Hepatocyte (in vitro differentiated cells): ENCODE measurements around the gene CHODL.

Experiments used
- EZH2 ChIP-seq: fragments of 200-600 bp; sonication (generic); IDR thresholded peaks from 2 replicates; pipeline ENCODE4 v1.6.1; 2016; ENCODE audit warnings: antibody characterized with exemption, mild to moderate bottlenecking, borderline replicate concordance
- EZH2phosphoT487 ChIP-seq: fragments of 200-600 bp; sonication (generic); IDR thresholded peaks from one replicate; pipeline ENCODE4 v1.6.1; 2018; ENCODE audit warnings: antibody characterized with exemption, mild to moderate bottlenecking, low read depth, moderate library complexity; ENCODE audit not compliant: unreplicated experiment, severe bottlenecking
- TF ChIP-seq, protein P1 (sequence below): fragments of 200-600 bp; sonication (generic); IDR thresholded peaks from 2 replicates; pipeline ENCODE4 v1.5.1; 2016; ENCODE audit warnings: antibody characterized with exemption, mild to moderate bottlenecking; ENCODE audit not compliant: poor library complexity

DNA sequence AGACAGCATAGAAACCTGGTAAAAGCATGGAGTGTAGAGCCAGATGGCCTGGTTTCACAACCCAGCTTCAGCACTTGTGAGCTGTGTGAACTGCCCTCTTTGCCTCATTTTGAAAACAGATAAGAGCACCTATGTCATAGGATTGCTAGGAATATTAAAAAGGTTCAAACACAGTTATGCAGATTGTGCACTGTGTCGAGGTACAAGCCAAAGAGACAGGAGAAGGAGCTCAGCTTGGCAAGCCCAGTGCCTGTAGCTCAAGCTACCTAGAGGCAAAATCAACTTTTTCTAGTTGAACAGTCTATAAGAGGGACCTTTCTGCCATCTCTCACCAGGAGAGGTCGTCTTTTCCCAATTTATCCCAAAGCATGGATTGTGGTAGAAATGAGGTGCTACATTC, 5.0 kb downstream of the CHODL start:
- TF ChIP-seq, protein P1, sequence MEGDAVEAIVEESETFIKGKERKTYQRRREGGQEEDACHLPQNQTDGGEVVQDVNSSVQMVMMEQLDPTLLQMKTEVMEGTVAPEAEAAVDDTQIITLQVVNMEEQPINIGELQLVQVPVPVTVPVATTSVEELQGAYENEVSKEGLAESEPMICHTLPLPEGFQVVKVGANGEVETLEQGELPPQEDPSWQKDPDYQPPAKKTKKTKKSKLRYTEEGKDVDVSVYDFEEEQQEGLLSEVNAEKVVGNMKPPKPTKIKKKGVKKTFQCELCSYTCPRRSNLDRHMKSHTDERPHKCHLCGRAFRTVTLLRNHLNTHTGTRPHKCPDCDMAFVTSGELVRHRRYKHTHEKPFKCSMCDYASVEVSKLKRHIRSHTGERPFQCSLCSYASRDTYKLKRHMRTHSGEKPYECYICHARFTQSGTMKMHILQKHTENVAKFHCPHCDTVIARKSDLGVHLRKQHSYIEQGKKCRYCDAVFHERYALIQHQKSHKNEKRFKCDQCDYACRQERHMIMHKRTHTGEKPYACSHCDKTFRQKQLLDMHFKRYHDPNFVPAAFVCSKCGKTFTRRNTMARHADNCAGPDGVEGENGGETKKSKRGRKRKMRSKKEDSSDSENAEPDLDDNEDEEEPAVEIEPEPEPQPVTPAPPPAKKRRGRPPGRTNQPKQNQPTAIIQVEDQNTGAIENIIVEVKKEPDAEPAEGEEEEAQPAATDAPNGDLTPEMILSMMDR: peak; percentile 4
- TF ChIP-seq EZH2phosphoT487 (no peak), EZH2 (no peak)
